A549 treated with AZD9567 at 1 μM for 4 hours (cell line): ENCODE results near the gene HMGN2. TPM values are rescaled to one million over a fixed set of nuclear protein-coding genes. Genes with fewer than 3 reads are reported as not detected.

ENCODE experiments used
- total RNA-seq: library from RNA; stranded (reverse); fragments of 200-300 nt; extraction: Qiagen RNA extraction; gene quantifications from 5 replicates; pipeline ENCODE4 v1.2.3, GENCODE V29; 2022; ENCODE audit not compliant: insufficient read depth

The HMGN2 gene
- 325 to 425 TPM (median 354 TPM) in 5 replicates for total RNA-seq

GRCh38 chr1:26472320-26472900 is at the start of gene HMGN2:
HMGN2 (plus strand) TSS chr1:26472440; CDS start chr1:26472613, 173 bp downstream.

GRCh38 chr1:26431979-26432695 is 40.1 kb upstream of the HMGN2 start, which contains the start of gene DHDDS:
DHDDS (plus strand) TSS chr1:26432321; CDS start chr1:26432946, 625 bp downstream.

Other genes starting within 250 kb of the HMGN2 start
- gene CEP85, start 238.2 kb upstream of the HMGN2 start, total RNA-seq: 10.7 to 14.9 TPM (median 14.5 TPM) in 5 replicates
- gene SH3BGRL3, start 192.4 kb upstream of the HMGN2 start, total RNA-seq: 121 to 148 TPM (median 134 TPM) in 5 replicates
- gene UBXN11, start 165.8 kb upstream of the HMGN2 start, total RNA-seq: 12.6 to 17.6 TPM (median 16.3 TPM) in 5 replicates
- gene CD52, start 154.5 kb upstream of the HMGN2 start, total RNA-seq: 0.22 TPM in 1 of 5 replicates, not detected in the others
- 0.40 to 1.7 TPM (median 0.96 TPM) in 5 replicates for gene CRYBG2, start 118.3 kb upstream of the HMGN2 start, total RNA-seq
- not detected in 5 replicates for gene ZNF683, start 99.7 kb upstream of the HMGN2 start, total RNA-seq
- gene LIN28A, start 61.6 kb upstream of the HMGN2 start, total RNA-seq: not detected in 5 replicates
- gene DHDDS, start 40.1 kb upstream of the HMGN2 start, total RNA-seq: 23.0 to 26.6 TPM (median 24.6 TPM) in 5 replicates
- gene RPS6KA1, start 57.3 kb downstream of the HMGN2 start, total RNA-seq: 15.5 to 17.6 TPM (median 16.2 TPM) in 5 replicates
- 30.5 to 34.2 TPM (median 31.8 TPM) in 5 replicates for gene ARID1A, start 223.6 kb downstream of the HMGN2 start, total RNA-seq